Osteocyte (in vitro differentiated cells): ENCODE measurements around the gene ITPRIPL2. TPM values are rescaled to one million over a fixed set of nuclear protein-coding genes. Genes with fewer than 3 reads are reported as not detected.
A peak's percentile ranks its signal among the peaks of the same experiment; 100 is the strongest.

Experiments
- DNase-seq: peaks from one replicate; pipeline ENCODE4 v3.0.0; 2021; ENCODE audit warnings: mixed read lengths; ENCODE audit not compliant: unreplicated experiment; ENCODE audit errors: extremely low spot score
- H3K27ac Mint-ChIP-seq: one replicate; pipeline ENCODE4 v1.8.0; 2021; ENCODE audit warnings: mild to moderate bottlenecking, mixed read lengths; ENCODE audit not compliant: unreplicated experiment
- H3K27me3 Mint-ChIP-seq: one replicate; pipeline ENCODE4 v1.8.0; 2021; ENCODE audit warnings: mixed read lengths; ENCODE audit not compliant: unreplicated experiment
- H3K36me3 Mint-ChIP-seq: one replicate; pipeline ENCODE4 v1.8.0; 2021; ENCODE audit warnings: mixed read lengths; ENCODE audit not compliant: unreplicated experiment
- H3K4me1 Mint-ChIP-seq: one replicate; pipeline ENCODE4 v1.8.0; 2021; ENCODE audit warnings: mixed read lengths; ENCODE audit not compliant: unreplicated experiment
- H3K4me3 Mint-ChIP-seq: one replicate; pipeline ENCODE4 v1.8.0; 2021; ENCODE audit warnings: mild to moderate bottlenecking, moderate library complexity, mixed read lengths; ENCODE audit not compliant: unreplicated experiment
- H3K9me3 Mint-ChIP-seq: one replicate; pipeline ENCODE4 v1.8.0; 2021; ENCODE audit warnings: mixed read lengths; ENCODE audit not compliant: unreplicated experiment
- CTCF ChIP-seq: fragments of 200-600 bp; sonication (generic); IDR thresholded peaks from 2 replicates; pipeline ENCODE4 v1.5.0; 2021; ENCODE audit warnings: antibody characterized with exemption, mild to moderate bottlenecking, moderate library complexity
- long read RNA-seq: library from polyadenylated mRNA; unstranded; transcript quantifications from one replicate; pipeline ENCODE4 v2.0.0, GENCODE V29; 2021
- total RNA-seq: library from RNA; stranded (reverse); gene quantifications from 2 replicates; pipeline ENCODE4 v1.2.1, GENCODE V29; 2021

The ITPRIPL2 gene
- total RNA-seq = 56.1 and 57.9 TPM in 2 replicates
- long read RNA-seq, full-length matches to known transcripts = 12 of 12 reads
- long read RNA-seq, partial matches to known transcripts = 0 of 12 reads
- long read RNA-seq, other reads (novel, unspliced or antisense) = 0 of 12 reads

GRCh38 chr16:19113577-19114358 is at the start of gene ITPRIPL2:
Gene ITPRIPL2 (plus strand): TSS chr16:19113964. CDS start chr16:19114462, 498 bp downstream.
- peak; percentile 92 for DNase-seq
- Mint-ChIP-seq H3K27me3 (no peaks in the 10 kb centered on the region), H3K27ac (peak within 1 kb of the TSS; percentile 99), H3K4me1 (peaks cover 48% of the 10 kb centered on the region), H3K4me3 (peak within 1 kb of the TSS; percentile 84), H3K9me3 (no peaks in the 10 kb centered on the region), H3K36me3 (peaks cover 4% of the 10 kb centered on the region)
- TF ChIP-seq CTCF = no peak

- H3K4me3 Mint-ChIP-seq = peak overlapping the region; percentile 95
- TF ChIP-seq CTCF = no peak
- no peaks in the 10 kb centered on the region for H3K27me3 Mint-ChIP-seq
- no peaks in the 10 kb centered on the region for H3K9me3 Mint-ChIP-seq
- H3K4me1 Mint-ChIP-seq = peaks cover 25% of the 10 kb centered on the region
- peak overlapping the region; percentile 96 for H3K27ac Mint-ChIP-seq
- no peaks in the 10 kb centered on the region for H3K36me3 Mint-ChIP-seq
- DNase-seq = no peak
Measured at GRCh38 chr16:19066988-19067348, 46.8 kb upstream of the ITPRIPL2 start.

GRCh38 chr16:19067349-19068236 is 46.2 kb upstream of the ITPRIPL2 start, which contains the start of gene COQ7:
Gene COQ7 (plus strand): TSS chr16:19067614. CDS start chr16:19067665, 51 bp downstream.
- Mint-ChIP-seq H3K27me3 (no peaks in the 10 kb centered on the region), H3K9me3 (no peaks in the 10 kb centered on the region), H3K27ac (peak within 1 kb of the TSS; percentile 96), H3K4me1 (peaks cover 25% of the 10 kb centered on the region), H3K36me3 (peaks cover 2% of the 10 kb centered on the region), H3K4me3 (peak within 1 kb of the TSS; percentile 95)
- no peak for TF ChIP-seq CTCF
- peak; percentile 99 for DNase-seq

GRCh38 chr16:19068237-19068815 is 45.4 kb upstream of the ITPRIPL2 start:
- Mint-ChIP-seq H3K27me3 (no peaks in the 10 kb centered on the region), H3K27ac (peak overlapping the region; percentile 96), H3K9me3 (no peaks in the 10 kb centered on the region), H3K4me3 (peak overlapping the region; percentile 95), H3K4me1 (peaks cover 25% of the 10 kb centered on the region), H3K36me3 (peaks cover 2% of the 10 kb centered on the region)
- no peak for TF ChIP-seq CTCF
- DNase-seq = no peak
